Dedifferentiated amniotic fluid mesenchymal stem cell (primary cell): Measurements from ENCODE around the gene NFIA.

ENCODE experiments used
- DNase-seq: peaks from one replicate; pipeline ENCODE4 v3.0.0-alpha.2; 2016; ENCODE audit errors: extremely low spot score

Gene NFIA

GRCh38 chr1:61182480-61182879 is 100.1 kb downstream of the NFIA start:
- no peak for DNase-seq

GRCh38 chr1:61183471-61184039 is 101.2 kb downstream of the NFIA start:
- no peak for DNase-seq

- peak; percentile 47 for DNase-seq
These were observed 101.8 kb downstream of the NFIA start for GRCh38 chr1:61184040-61184713.

GRCh38 chr1:61184714-61185106 is 102.3 kb downstream of the NFIA start:
- no peak for DNase-seq

GRCh38 chr1:61186753-61187152 is 104.4 kb downstream of the NFIA start:
- no peak for DNase-seq

- no peak for DNase-seq
These were observed 105.2 kb downstream of the NFIA start for GRCh38 chr1:61187352-61188086.

- DNase-seq = no peak
These were observed 107.8 kb downstream of the NFIA start for GRCh38 chr1:61190153-61190552.

GRCh38 chr1:61190618-61191432 is 108.5 kb downstream of the NFIA start:
- DNase-seq = no peak

- DNase-seq = no peak
These were observed 109.0 kb downstream of the NFIA start for GRCh38 chr1:61191433-61191720.

- DNase-seq = no peak
These were observed 110.4 kb downstream of the NFIA start for GRCh38 chr1:61192663-61193330.

GRCh38 chr1:61193808-61194207 is 111.4 kb downstream of the NFIA start:
- no peak for DNase-seq

- DNase-seq = no peak
These were observed 116.2 kb downstream of the NFIA start for GRCh38 chr1:61198554-61198953.

GRCh38 chr1:61201035-61201434 is 118.7 kb downstream of the NFIA start:
- no peak for DNase-seq

- DNase-seq = peak; percentile 24
These were observed 120.7 kb downstream of the NFIA start for GRCh38 chr1:61202854-61203598.

GRCh38 chr1:61204528-61204927 is 122.2 kb downstream of the NFIA start:
- DNase-seq = no peak

GRCh38 chr1:61207416-61207815 is 125.1 kb downstream of the NFIA start:
- DNase-seq = no peak

GRCh38 chr1:61208172-61208571 is 125.8 kb downstream of the NFIA start:
- no peak for DNase-seq

- DNase-seq = no peak
These were observed 126.5 kb downstream of the NFIA start for GRCh38 chr1:61208831-61209230.

- DNase-seq = no peak
These were observed 128.2 kb downstream of the NFIA start for GRCh38 chr1:61210435-61211154.

- DNase-seq = no peak
These were observed 131.1 kb downstream of the NFIA start for GRCh38 chr1:61213245-61214011.
